GM21515 (cell line): ENCODE results near the gene GRIA1.
"Not testable (repeated sequence)": the region's sequence is repeated elsewhere in the genome, so short reads cannot be mapped to it uniquely, and the experiment has no call there.

Experiments
- ATAC-seq: cut with Tn5 transposase; IDR thresholded peaks from one replicate; pipeline ENCODE4 v1.9.1; 2021; ENCODE audit not compliant: unreplicated experiment

The GRIA1 gene

DNA sequence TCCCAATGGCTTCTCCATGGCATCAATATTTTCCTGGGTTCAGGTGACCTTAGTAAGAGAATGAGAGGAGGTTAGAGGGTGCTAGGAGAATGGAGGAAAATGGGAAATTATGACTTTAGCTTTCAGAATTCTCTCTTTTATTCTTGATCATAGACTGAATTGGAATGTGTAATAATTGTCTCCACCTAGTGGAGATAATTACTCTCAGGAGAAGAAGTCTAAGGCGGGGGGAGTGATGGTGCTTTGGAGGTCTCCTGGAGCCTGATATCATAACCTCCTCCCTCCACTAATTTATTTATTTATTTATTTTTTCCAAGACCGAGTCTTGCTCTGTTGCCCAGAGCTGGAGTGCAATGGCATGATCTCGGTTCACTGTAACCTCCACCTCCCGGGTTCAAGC, 221.3 kb downstream of the GRIA1 start:
- ATAC-seq = no peak

DNA sequence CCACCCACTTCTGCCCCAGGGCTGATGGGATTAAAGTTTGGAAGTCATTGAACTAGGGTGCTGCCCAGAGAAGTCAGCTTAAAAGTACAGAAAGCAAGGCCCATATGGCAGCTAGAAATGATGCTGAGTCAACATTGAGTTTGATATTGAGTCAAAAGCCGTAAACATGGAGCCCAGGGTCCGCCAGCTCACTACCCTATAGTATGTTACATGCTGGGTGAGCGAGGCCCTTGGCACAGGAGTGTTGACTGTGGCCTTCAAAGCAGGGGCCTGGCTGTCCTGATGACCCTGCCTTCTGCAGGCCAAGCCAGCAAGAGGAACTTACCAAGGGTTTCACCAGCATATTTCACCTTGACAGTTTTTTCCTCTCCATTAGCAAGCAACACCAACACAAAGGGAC, 222.5 kb downstream of the GRIA1 start:
- no peak for ATAC-seq

DNA sequence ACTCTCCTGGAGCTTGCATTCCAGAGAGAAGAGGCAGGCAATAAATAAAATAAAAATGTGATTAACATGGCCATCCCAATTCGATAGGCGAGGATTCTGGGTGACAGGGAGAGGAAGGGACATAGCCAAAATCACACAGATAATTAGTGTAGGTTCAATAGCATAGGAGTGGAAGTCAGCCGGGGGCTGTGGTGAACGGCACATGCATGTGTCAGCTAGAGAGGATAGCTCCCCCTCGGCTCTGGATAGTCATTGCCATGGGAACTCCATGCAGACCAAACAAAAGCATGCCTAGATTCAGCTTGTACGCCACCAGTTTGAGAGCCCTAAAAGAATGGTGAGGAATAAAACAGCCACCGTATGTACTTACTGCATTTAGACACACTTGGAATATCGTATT, 223.5 kb downstream of the GRIA1 start:
- no peak for ATAC-seq

DNA sequence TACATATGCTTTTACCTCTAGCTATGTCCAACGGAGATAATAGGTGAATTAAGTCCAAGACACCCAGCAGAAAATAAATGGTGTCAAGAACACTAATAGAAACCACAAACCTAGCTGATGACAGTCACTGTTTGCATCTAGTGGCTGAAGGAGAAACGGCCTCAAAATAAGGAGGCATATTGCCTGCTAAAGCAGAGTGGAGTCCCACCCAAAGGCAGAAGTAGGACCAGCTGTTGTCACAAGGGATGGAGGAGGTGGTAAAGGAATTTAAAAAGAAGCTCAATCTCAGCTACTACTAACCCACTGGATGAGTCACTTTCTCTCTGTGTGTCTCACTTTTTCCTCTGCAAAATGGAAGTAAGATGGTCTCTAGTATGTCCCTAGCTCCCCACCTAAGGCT, 224.3 kb downstream of the GRIA1 start:
- ATAC-seq = no peak

DNA sequence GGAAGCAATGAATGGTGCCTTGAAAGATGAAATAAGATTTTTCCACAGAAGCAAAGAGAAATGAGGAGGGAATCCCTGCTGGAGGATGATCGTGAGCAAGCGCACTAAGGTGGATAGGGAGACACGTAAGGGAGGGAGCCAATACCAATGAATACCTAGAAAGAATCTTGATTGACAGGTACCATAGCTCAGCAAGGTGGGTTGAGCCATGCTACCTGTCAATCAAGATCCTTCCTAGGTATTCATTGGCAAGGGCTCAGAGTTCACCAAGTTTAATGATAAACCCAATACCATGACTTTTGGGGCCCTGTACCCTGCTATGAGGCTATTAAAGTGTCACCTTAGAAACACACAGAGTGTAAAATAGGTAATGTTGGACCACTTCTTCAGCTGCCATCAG, 226.8 kb downstream of the GRIA1 start:
- ATAC-seq = no peak

DNA sequence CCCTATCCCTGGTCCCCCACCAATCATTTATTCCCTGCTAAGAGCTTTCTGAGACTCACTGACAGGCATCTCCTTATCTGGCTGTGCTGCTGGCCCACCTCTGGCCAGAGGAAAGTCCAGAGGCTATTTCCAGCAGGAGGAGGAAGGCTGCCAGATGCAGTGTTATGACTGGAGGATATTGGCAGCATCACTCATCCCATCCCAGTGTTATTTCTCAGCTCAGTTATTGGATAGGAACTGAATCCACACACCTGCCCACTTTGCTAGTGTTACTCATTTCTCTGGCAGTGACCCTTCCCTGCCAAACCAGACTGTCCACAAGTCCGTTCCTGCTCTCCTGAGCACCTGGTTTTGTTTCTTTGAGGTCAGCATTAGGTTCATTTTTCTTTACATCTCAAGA, 228.2 kb downstream of the GRIA1 start:
- no peak for ATAC-seq

DNA sequence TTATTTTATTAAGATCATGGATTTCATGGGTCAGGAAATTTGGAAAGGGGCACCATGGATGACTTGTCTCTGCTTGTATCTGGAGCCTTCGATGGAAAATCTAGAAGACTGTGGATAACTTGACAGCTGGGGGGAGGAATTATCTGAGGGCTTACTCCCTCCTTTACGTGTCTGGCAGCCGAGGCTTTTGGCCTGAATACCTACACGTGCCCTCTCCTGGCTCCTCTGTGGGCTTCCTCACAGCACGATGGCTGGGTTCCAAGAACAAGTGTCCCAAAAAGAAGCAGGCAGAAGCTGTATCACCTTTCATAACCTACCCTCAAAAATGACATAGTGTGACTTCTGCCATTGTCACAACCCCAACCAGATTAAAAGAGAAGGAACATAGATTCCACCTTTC, 228.9 kb downstream of the GRIA1 start:
- no peak for ATAC-seq

DNA sequence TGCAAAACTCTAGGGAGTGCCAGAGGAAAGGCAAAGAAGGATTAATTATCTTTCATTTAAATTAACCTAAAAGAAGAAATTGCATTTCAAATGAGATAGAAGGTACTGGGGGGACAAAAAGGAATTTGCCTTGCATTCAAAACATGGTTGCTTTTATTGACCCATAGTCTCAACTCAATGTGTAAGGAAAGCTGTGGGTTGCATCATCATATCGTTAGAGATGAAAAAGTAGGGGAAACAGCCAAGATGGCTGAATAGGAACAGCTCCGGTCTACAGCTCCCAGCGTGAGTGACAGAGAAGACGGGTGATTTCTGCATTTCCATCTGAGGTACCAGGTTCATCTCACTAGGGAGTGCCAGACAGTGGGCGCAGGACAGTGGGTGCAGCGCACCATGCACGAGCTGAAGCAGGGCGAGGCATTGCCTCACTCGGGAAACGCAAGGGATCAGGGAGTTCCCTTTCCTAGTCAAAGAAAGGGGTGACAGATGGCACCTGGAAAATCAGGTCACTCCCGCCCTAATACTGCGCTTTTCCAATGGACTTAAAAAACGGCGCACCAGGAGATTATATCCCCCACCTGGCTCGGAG, 232.6 kb downstream of the GRIA1 start:
- not testable (repeated sequence) for ATAC-seq

DNA sequence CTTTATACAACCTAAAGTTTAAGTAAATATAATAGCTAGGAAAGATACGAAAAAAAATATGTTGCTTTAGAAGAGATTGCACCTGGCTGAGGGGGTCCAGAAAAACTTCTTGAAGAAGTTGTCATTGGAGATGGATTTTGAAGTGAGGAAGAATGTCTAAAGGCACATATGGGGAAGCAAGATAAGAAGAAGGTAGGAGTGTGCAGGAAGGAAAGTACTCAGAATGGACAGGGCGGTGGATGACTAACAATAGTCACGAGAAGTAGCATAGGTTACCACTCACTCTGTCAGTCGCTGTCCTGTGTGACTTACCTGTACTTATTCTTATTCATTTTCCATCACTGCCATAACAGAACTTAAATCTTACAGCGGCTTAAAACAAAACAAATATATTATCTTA, 251.6 kb downstream of the GRIA1 start:
- ATAC-seq = no peak

DNA sequence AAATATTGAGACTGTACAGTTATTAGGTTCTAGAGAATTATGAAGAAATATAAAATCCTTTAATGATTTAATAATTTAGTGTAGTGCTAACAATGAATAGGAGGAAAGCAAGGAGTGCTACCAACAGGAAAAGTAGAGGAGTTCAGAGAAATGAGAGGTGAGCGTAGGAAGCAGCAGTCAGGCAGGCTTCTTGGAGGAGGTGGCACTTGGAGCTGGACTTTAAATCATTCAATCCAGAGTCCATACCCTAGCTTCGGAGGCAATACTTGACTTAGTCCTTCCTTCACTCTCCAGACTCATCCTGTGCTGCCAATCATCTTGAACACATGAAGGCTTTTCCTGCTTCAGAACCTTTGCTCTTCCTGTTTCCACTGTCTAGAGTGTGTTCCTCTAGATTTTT, 254.3 kb downstream of the GRIA1 start:
- ATAC-seq = no peak

DNA sequence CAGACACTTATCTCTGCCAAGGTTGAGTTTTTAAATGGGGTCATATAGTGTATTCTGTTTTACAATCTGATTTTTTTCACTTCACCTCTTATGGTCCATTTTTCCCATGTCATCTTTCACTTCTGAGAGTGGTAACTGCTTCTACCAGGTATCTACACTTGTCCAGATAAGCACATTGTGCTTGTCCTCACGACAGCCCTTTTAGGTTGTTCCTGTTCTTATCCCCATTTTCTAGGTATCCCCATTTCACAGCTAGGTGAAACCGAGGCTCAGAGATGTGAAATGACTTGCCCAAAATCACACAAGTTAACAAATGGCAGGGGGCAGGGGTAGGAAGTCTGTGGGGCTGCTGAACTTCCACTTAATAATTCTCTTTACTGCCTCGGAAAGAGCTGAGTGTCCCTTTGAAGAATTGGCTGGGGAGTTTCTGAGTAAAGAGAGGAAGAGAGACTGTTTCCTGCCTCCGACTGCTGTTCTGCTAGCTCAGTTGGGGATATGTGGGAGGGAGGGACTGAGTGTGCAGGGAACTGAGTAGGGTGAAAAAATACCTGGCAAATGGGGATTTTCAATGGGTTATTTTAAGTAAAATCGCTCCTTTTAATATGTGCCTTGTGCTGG, 255.4 kb downstream of the GRIA1 start:
- ATAC-seq = no peak

DNA sequence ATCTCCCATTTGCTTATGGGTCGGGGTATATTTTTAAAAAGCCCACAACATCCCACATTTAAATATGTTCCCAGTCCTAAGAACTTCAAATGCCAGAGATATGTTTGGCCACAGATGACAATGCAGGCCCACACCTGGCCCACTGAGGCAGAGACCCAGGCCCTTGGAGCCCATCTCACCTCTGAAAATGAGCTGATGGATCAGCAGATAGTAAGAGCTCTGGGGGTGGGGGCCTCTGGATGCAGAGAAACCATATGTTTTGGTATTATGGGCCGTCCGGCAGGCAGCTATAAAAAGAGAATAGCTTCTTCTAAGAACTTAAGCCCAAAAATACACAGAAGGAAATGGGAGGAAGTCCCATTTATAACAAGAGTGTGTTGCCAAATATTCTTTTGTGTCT, 256.0 kb downstream of the GRIA1 start:
- no peak for ATAC-seq

DNA sequence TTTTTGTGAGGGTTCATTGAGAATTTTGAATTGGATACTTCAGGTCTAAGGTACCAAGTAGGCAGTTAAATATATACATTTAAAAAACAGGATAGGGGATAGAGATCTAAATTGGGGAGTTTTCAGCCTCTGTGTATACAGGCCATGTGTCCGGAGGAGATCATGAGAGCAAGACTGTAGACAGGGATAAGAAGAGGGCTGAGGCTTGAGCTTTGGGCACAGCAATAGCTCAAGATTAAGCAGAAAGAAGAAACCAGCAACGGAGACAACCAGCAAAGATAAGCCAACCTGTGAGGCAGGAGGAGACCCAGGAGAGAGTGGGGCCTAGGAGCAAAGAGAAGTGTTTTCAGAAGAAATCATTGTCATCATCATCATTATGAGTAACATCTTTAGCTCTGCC, 258.4 kb downstream of the GRIA1 start:
- no peak for ATAC-seq

DNA sequence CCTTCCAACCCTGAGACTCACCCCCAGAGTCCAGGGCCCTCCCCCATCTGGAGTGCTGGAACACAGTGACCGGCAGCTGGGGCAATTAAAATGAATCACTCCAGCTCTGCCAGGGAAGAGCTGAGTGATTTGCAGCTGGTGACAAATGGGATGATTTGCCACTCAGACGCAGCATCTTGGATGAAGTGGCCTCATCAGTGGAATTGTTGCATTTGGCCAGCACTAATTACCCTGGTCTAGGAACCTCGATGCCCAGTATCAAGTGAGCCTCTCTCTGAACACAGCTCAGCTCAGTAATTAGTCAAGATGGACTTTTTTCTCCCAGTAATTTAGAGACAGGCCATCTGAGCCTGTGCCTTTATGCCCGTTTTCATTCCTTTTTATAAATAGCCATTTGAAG, 259.5 kb downstream of the GRIA1 start:
- ATAC-seq = no peak

DNA sequence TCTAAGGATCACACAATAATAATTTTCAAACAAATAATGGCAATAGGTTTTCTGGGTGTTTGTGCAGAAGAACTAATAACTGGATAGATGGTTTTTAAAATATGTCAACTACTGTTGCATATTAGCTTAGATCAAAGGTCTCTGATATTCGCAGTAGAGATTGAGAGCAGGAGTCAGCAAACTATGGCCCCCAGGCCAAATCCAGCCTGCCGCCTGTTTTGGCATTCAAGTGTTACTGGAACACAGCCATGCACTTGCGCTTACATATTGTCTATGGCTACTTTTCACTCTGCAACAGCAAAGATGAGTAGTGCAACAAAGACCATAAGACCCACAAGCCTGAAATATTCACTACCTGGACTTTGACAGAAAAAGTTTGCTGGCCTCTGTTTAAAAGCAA, 260.8 kb downstream of the GRIA1 start:
- no peak for ATAC-seq

DNA sequence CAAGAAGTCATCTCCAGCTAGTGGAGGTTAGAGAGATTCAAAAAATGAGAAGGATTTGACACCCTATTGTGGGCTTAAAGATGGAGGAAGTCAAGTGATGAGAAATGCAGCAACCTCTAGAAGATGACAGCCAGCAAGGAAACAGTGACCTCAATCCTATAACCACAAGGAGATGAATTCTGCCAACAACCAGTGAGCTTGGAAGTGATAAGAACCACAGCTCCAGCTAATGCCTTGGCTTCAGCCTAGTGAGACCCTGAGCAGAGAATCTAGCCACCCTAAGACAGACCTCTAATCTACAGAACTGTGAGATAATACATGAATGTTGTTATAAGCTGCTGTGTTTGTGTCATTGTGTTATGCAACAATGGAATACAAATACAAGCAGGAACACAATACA, 262.4 kb downstream of the GRIA1 start:
- no peak for ATAC-seq

DNA sequence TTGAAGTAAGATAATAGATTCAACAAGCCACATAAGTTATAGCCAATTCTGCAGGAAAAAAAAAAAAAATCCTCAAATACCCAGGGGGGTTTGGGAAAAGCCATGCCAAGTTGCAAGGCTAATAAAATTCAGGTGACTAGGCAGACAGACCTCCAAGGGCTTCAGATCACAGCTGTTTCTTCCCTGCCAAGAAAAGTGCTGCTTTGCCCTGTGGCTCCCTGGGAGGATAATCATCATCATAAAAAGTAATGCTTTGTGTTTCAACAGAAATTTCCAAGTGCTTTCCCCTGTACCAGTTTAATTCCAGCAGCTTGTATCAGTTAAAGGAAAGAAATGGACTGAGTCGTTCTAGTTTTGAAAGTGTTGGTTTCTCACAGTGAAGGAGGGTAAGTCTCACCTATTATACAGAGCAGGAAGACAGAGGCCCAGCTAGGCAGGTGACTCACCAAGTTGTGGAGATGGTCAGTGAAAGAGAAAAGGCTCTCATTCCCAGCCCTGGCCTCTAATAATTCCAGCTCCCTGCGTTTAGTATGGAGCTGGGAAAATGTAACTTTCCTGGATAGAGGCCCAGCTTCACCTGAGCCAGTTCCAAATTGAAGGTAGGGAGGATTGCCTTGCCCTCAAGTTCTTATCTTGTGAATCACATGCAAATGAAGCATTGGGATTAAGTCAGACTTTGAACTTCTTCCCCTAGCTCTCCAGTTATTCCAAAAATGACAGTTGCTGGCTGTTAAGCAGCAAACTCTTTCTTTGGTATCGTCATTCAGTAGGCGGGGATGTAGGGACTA, 263.4 kb downstream of the GRIA1 start:
- no peak for ATAC-seq

DNA sequence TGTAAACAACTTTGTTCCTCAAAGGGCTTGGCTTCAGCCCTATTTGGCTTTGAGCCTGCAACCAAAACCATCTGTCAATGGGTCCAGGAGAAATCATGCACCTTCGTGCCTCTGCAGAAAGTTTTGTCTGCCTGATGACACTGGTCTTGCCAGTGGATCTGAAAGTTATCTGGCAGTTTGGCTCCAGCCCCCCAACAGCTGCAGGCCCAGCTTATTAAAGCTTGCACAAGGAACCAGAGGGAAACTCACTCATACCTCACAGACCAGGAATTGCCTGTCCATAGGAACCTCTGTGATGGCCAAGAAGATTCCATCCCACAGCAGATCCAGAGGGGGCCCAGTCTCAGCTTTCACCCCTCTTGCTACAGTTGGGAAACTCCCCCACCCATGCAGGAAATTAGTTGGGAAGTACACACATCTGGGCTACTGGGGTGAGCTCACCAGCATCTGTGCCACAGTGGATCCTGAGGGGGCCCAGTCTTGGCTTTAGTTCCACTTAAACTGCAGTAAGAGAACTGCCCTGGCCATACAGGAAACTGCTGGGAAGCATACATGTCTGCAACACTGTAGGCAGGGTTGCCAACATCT, 265.5 kb downstream of the GRIA1 start:
- no peak for ATAC-seq

DNA sequence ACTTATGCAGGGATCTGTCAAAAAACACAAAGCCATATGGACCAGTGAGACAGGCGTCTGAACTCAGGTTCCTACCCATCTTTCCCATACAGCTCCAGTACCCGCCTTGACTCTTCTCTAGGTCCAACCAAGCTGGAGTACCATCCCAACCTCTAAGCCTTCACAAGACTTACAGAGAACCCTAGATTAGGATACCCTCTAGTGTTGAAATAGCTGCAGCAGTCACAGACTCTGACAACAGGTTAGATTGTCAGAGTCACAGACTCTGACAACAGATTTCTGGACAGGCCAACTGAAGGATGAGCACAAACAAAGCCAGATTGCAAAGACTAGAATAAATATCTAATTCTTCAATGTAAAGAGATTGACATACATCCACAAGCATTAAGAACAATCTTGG, 266.1 kb downstream of the GRIA1 start:
- no peak for ATAC-seq

DNA sequence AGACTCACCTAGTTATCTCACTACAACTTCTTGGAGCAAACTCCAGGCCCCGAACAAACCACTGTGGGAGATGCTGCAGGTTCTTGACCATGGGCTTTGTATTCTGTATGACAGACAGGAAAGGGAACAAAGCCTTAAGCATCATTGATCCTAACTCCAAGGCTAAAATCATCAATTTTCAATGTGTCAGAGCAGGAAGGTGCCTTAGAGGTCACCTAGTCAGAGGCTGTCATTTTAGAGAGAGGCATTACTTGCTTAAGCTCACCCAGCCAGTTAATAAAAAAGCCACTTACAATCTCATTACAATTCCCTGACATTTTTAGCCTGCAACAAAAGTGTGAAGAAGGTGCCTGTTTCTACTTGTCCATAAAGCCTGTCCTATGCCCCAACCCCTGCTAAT, 275.5 kb downstream of the GRIA1 start:
- no peak for ATAC-seq

DNA sequence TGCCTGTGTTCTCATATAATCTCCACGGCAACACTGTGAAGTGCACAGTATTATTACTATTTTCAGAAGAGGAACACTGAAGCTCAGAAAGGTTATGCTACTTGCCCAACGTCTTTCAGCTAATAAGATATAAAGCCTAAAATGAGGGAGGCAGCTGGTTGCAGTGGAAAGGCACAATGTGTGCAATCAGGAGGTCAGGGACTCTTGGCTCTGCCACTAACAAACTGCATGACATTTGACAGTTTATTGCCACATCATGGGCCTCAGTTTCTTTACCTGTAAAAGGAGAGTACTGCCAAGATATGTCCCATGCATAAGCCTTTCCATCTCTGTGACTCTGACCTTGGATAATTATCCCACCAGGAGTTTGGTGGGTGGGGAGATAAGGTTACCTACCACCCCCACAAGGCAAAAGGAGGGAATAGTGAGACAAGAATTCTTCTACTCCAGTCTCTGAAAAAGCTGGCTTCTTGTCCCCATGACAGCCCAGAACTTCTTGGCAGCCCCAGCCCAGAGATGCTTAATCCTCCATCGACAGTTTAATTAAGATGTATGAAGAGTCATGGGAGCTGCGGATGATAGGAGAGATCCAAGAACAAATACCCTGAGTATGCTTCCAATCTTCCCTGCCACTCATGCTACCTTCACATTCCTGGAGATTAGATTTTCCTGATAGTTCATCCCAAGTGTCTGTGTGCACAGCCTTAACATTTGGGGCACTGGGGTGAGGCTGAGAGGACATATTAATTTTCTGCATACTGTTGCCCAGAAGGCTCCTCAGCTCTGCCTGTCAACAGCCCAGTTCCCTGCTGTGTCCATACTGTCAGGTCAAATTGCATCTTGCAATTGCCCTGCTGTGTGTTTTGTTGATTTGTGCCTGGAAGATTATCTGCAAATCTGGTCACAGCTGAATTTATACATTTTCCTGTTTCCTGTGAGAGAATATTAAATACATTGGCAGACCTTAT, 277.0 kb downstream of the GRIA1 start:
- ATAC-seq = no peak
